Panc1 (cell line): ENCODE data around the gene ANKRD13A. TPM values are rescaled to one million over a fixed set of nuclear protein-coding genes. Genes with fewer than 3 reads are reported as not detected.

ENCODE experiments used
- ATAC-seq: fragments of 200-7000 bp; cut with Tn5 transposase; 2 replicates; pipeline ENCODE4 v1.9.1; 2020; ENCODE audit warnings: mild to moderate bottlenecking, moderate library complexity
- BruUV-seq: library from RNA; stranded (reverse); fragments of 400-500 nt; replicated peaks from 2 replicates; lab custom pipeline; 2021; lab: Mats Ljungman, UMichigan
- CTCF ChIA-PET: fragments of 300-600 bp; sonication (Branson Sonifier 250); formaldehyde crosslinking; loops from one replicate; lab custom pipeline; 2022; ENCODE audit warnings: antibody characterized with exemption; lab: Charles Lee
- POLR2A ChIA-PET: fragments of 300-600 bp; sonication (Branson Sonifier 250); formaldehyde crosslinking; loops from one replicate; lab custom pipeline; 2022; ENCODE audit warnings: antibody characterized with exemption; lab: Charles Lee
- DNase-seq: peaks from one replicate; pipeline ENCODE4 v3.0.0-alpha.2; 2010; ENCODE audit warnings: low read depth, low spot score
- H3K27ac ChIP-seq: 2 replicates; pipeline ENCODE4 v1.5.1; 2011; ENCODE audit warnings: mild to moderate bottlenecking, low read length, inconsistent platforms
- H3K27me3 ChIP-seq: fragments of 200-500 bp; sonication (Bioruptor generic); 2 replicates; pipeline ENCODE4 v1.6.0; 2014; ENCODE audit warnings: low read length, inconsistent platforms; ENCODE audit not compliant: control insufficient read depth, insufficient read depth
- H3K36me3 ChIP-seq: fragments of 200-500 bp; sonication (Bioruptor generic); 2 replicates; pipeline ENCODE4 v1.5.1; 2014; ENCODE audit warnings: inconsistent platforms, mild to moderate bottlenecking, low read length, moderate library complexity; ENCODE audit not compliant: control insufficient read depth, insufficient read depth
- H3K4me1 ChIP-seq: 2 replicates; pipeline ENCODE4 v1.5.1; 2011; ENCODE audit warnings: inconsistent platforms, mild to moderate bottlenecking, low read length, moderate library complexity; ENCODE audit not compliant: control insufficient read depth, insufficient read depth
- H3K4me3 ChIP-seq, 2 experiments: 2 replicates each; pipeline ENCODE4 v1.5.1; 2011 to 2012; ENCODE audit warnings: low read depth in 2 of 2, low read length in 2 of 2, mild to moderate bottlenecking in 2 of 2, inconsistent platforms in 1 of 2, moderate library complexity in 1 of 2
- H3K9me3 ChIP-seq: fragments of 200-500 bp; sonication (Bioruptor generic); 2 replicates; pipeline ENCODE4 v1.5.1; 2014; ENCODE audit warnings: low read depth, mild to moderate bottlenecking, inconsistent platforms, low read length, moderate library complexity; ENCODE audit not compliant: control insufficient read depth, insufficient read depth
- CTCF ChIP-seq: fragments of 450-650 bp; IDR thresholded peaks from 2 replicates; pipeline ENCODE4 v1.5.1; 2017; ENCODE audit warnings: mild to moderate bottlenecking
- POLR2AphosphoS5 ChIP-seq: IDR thresholded peaks from 2 replicates; pipeline ENCODE4 v1.6.1; 2012; ENCODE audit warnings: mild to moderate bottlenecking, low read depth, low read length, moderate library complexity
- REST ChIP-seq, 2 experiments: IDR thresholded peaks; 2 replicates each; pipeline ENCODE4 v1.6.1; 2011 to 2012; ENCODE audit warnings: low read depth in 2 of 2, control low read depth in 1 of 2, low read length in 1 of 2, mild to moderate bottlenecking in 1 of 2, moderate library complexity in 1 of 2; ENCODE audit not compliant: insufficient read depth in 1 of 2
- SIN3A ChIP-seq: IDR thresholded peaks from 2 replicates; pipeline ENCODE4 v1.6.1; 2012; ENCODE audit warnings: low read depth, mild to moderate bottlenecking, low read length, moderate library complexity, borderline replicate concordance; ENCODE audit not compliant: insufficient read depth
- TCF7L2 ChIP-seq: IDR thresholded peaks from 2 replicates; pipeline ENCODE4 v1.6.1; 2011; ENCODE audit warnings: mild to moderate bottlenecking, low read depth, low read length, inconsistent platforms
- in situ Hi-C: cut with HindIII; loops from 2 replicates; pipeline ENCODE4 v1.10.0; 2016; ENCODE audit warnings: low sequenced_read_pairs, low pct_unique_long_range_greater_than_20kb
- intact Hi-C: fragments of 100-400 bp; cut with micrococcal nuclease; formaldehyde crosslinking; loops from one replicate; pipeline ENCODE4 v1.10.0; 2022; ENCODE audit not compliant: unreplicated experiment
- total RNA-seq: library from RNA; stranded (reverse); gene quantifications from one replicate; pipeline ENCODE4 v1.2.1, GENCODE V29; 2021; ENCODE audit not compliant: unreplicated experiment

The ANKRD13A gene
- total RNA-seq, 1 experiment from 2014 or later = 34.4 TPM

DNA sequence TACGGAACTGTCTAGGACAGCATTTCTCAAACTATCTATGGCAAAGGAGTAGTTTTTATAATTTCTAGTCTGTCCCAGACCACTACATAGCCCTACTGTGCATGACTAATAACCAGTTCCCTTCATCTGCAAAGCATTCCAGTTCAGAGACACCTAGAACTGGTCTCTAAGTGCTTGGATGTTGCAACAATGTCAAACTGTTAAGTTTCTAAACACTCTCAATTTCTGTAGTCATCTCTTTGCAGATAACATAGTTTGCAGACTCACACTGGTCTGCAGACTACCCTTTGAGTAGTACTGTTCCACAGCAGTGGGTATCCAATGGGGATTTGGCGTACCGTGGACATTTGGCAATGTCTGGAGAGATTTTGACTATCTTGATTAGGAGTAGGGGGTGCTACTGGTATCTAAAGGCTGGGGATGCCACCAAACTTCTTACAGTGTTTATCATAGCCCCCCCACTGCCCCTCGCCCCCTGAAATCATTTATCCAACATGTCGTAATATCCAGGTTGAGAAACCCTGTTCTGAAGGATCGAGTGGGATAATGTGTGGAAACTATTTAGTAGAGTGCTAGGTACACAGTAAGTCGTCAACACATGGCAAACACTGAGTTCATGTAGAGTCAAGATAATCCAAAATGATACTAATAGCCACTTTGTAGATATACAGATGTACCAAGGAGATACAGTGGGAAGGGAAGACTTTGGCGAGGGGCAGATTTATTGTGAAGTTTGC, 47.4 kb downstream of the ANKRD13A start:
- TF ChIP-seq TCF7L2 (no peak), REST (IDR thresholded peaks at IDR 0.05; ENCODE audit: insufficient read depth in 1 of 2, low read depth in 2 of 2, low read length in 1 of 2) (no peak), POLR2AphosphoS5 (no peak), CTCF (no peak), SIN3A (no peak)
- POLR2A ChIA-PET = no interaction called here
- Histone ChIP-seq H3K4me3 (peak overlapping the region; percentile 68 to 94; a peak in 2 of 4 replicates), H3K36me3 (peaks cover 6% of the 10 kb centered on the region), H3K27me3 (no peaks in the 10 kb centered on the region), H3K9me3 (no peaks in the 10 kb centered on the region), H3K4me1 (peaks cover 17% of the 10 kb centered on the region; the same call in 1 of the 2 replicates), H3K27ac (peak overlapping the region; percentile 97; the same call in 1 of the 2 replicates)
- DNase-seq = no peak
- in situ Hi-C loops = no loop called here
- no peak for ATAC-seq
- CTCF ChIA-PET = no interaction called here
- BruUV-seq = no TSS peak
- intact Hi-C loops = no loop called here

DNA sequence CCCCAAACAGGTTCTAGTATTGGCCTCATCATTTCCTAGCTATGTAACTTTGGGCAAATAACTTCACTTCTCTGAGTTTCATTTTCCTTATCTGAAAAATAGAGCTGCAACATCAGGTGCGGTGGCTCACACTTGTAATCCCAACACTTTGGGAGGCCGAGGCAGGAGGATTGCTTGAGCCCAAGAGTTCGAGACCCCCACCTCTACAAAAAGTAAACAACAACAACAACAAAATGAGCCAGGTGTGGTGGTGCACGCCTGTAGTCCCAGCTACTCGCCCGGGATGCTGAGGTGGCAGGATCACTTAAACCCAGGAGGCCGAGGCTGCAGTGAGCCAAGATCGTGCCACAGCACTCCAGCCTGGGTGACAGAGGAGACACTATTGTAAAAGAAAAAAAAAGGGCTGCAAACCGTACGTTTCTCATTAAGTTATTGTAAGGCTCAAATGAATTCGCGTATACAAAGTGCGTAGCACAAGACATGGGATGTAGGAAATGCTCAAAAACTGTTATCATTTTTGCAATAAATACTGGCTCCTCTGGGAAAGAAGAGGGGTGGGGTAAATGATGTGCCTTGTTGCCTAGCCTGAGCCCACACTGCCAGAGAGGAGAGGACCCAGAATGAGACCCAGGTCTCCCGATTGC, 48.2 kb downstream of the ANKRD13A start:
- TF ChIP-seq TCF7L2 (no peak), CTCF (no peak), POLR2AphosphoS5 (no peak), REST (IDR thresholded peaks at IDR 0.05; ENCODE audit: insufficient read depth in 1 of 2, low read depth in 2 of 2, low read length in 1 of 2) (no peak), SIN3A (no peak)
- ChIA-PET POLR2A (interaction anchor here (0.6 kb wide), 2 partner anchors 317 to 384 kb away, joined by 3 read pairs; no protein-coding TSS in a partner anchor), CTCF (no interaction called here)
- ATAC-seq = peak; percentile 3; the same call in 1 of the 2 replicates
- Histone ChIP-seq H3K4me3 (peak overlapping the region; percentile 68 to 94), H3K9me3 (no peaks in the 10 kb centered on the region), H3K27ac (peak overlapping the region; percentile 97), H3K36me3 (peaks cover 3% of the 10 kb centered on the region), H3K27me3 (no peaks in the 10 kb centered on the region), H3K4me1 (peaks cover 17% of the 10 kb centered on the region; the same call in 1 of the 2 replicates)
- DNase-seq = no peak
- in situ Hi-C loops (no loop called here), intact Hi-C loops (no loop called here)
- BruUV-seq = no TSS peak
